Spleen (tissue), 11 donors: ENCODE data around the gene SUCO. TPM values are rescaled to one million over a fixed set of nuclear protein-coding genes. Genes with fewer than 3 reads are reported as not detected.

Experiments
- DNase-seq: peaks from one replicate; pipeline ENCODE4 v3.0.0-alpha.2; 2020
- H3K27ac ChIP-seq, 8 donors: fragments of 200-600 bp; sonication (generic) in 7 of 8; 1 replicate in 4 of 8; 2 replicates in 4 of 8; pipeline versions ENCODE4 v1.5.0 to v1.8.0; 2016 to 2021; ENCODE audit warnings: inconsistent platforms in 4 of 8, mild to moderate bottlenecking in 4 of 8, moderate library complexity in 1 of 8
- H3K27me3 ChIP-seq, 7 donors: fragments of 200-600 bp; sonication (generic) in 6 of 7; replicated peaks in 1 of 7; 1 replicate in 4 of 7; 2 replicates in 3 of 7; pipeline versions ENCODE4 v1.5.0 to v1.8.0; 2016 to 2021; ENCODE audit warnings: inconsistent platforms in 3 of 7, mild to moderate bottlenecking in 1 of 7
- H3K36me3 ChIP-seq, 6 donors: fragments of 200-600 bp; sonication (generic) in 5 of 6; 1 replicate in 4 of 6; 2 replicates in 2 of 6; pipeline versions ENCODE4 v1.5.0 to v1.8.0; 2016 to 2021; ENCODE audit warnings: inconsistent platforms in 2 of 6
- H3K4me1 ChIP-seq, 6 donors: fragments of 200-600 bp; sonication (generic) in 5 of 6; 1 replicate in 3 of 6; 2 replicates in 3 of 6; pipeline versions ENCODE4 v1.5.0 to v1.8.0; 2016 to 2021; ENCODE audit warnings: inconsistent platforms in 3 of 6
- H3K4me3 ChIP-seq, 8 donors: fragments of 200-600 bp; sonication (generic) in 7 of 8; 1 replicate in 4 of 8; 2 replicates in 4 of 8; pipeline versions ENCODE4 v1.5.0 to v1.8.0; 2016 to 2021; ENCODE audit warnings: inconsistent platforms in 4 of 8, mild to moderate bottlenecking in 4 of 8, moderate library complexity in 2 of 8
- H3K9me3 ChIP-seq, 8 donors: fragments of 200-600 bp; sonication (generic) in 7 of 8; 1 replicate in 4 of 8; 2 replicates in 4 of 8; pipeline versions ENCODE4 v1.5.0 to v1.8.0; 2016 to 2021; ENCODE audit warnings: inconsistent platforms in 4 of 8
- CTCF ChIP-seq, 11 experiments: fragments of 200-600 bp in 7 of 11; fragments of 450-650 bp in 4 of 11; sonication (generic) in 4 of 11; IDR thresholded peaks in 8 of 11; conservative IDR thresholded peaks in 3 of 11; 1 replicate in 7 of 11; 2 replicates in 4 of 11; pipeline versions ENCODE4 v1.4.0 to v1.8.0; 2016 to 2021; ENCODE audit warnings: antibody characterized with exemption in 11 of 11, inconsistent platforms in 4 of 11, mild to moderate bottlenecking in 1 of 11
- POLR2A ChIP-seq, 3 donors: fragments of 450-650 bp; IDR thresholded peaks; one replicate each; pipeline ENCODE4 v1.5.1; 2017; ENCODE audit warnings: antibody characterized with exemption in 3 of 3, mild to moderate bottlenecking in 1 of 3
- POLR2AphosphoS5 ChIP-seq, 3 donors: sonication (generic); formaldehyde crosslinking; IDR thresholded peaks; one replicate each; pipeline ENCODE4 v1.5.1; 2017; ENCODE audit warnings: antibody characterized with exemption in 3 of 3
- WGBS, 5 donors: extraction: QIAGEN DNeasy Blood & Tissue Kit in 3 of 5; methylation state at CpG; one replicate each; pipeline versions ENCODE4 v1.1.5 to v1.1.7; 2013 to 2018; 5-methylcytosine and 5-hydroxymethylcytosine counted together
- intact Hi-C: fragments of 100-400 bp; cut with DNase I; formaldehyde crosslinking; loops from one replicate; pipeline ENCODE4 v1.15.0; 2023; ENCODE audit warnings: low total_unique reads
- polyA plus RNA-seq, 3 donors: library from polyadenylated mRNA; stranded (reverse); fragments of 200-250 nt; gene quantifications; one replicate each; pipeline ENCODE4 v1.2.1, GENCODE V29; 2013
- total RNA-seq, 7 donors: library from RNA; depleted of rRNA in 3 of 7; stranded (reverse); fragments of >200 nt in 3 of 7; fragmentation: NEBNext Ultra II Directional in 4 of 7; extraction: Animal tissue kit (Norgen Biotek cat#: 25700) in 4 of 7; gene quantifications; one replicate each; pipeline versions ENCODE4 v1.1.0 to v1.2.1, GENCODE V29; 2016 to 2021
- donor health status: healthy with polysubstance abuse.
- donor health status: DM: no; HTN: no; CAD: no; lungs with moderate emphysema.
- donor health status: DM: no; HTN: no; CAD: no.
- donor health status: Bipolar disorder and iron deficiency.
- donor health status: healthy.
- donor health status: DM: no; HTN: no; CAD: no.
- donor health status: DM: yes; HTN: yes; CAD: no.

The SUCO gene
- total and polyA plus RNA-seq, 10 donors, result 7.9 to 59.5 (median 39.5) TPM

- TF ChIP-seq POLR2AphosphoS5 (IDR thresholded peaks at IDR 0.05) (no peak), CTCF (IDR thresholded peaks at IDR 0.05 in 8 of 11, conservative IDR thresholded peaks at IDR 0.05 in 3 of 11) (no peak), POLR2A (IDR thresholded peaks at IDR 0.05) (no peak)
- H3K4me3 ChIP-seq, result no peak overlapping the region
- intact Hi-C loops, result no loop called here
- peaks cover 0 to 93% (median 27%) of the 10 kb centered on the region in 6 donors for H3K36me3 ChIP-seq
- WGBS, 5 donors, result 88 to 93% (median 91%) methylated on average over 1 of the region's 1 CpG
- no peak overlapping the region for H3K27ac ChIP-seq
- no peak for DNase-seq
- H3K4me1 ChIP-seq, result no peaks in the 10 kb centered on the region
- no peaks in the 10 kb centered on the region for H3K9me3 ChIP-seq
- H3K27me3 ChIP-seq, result no peaks in the 10 kb centered on the region
These were observed 48.8 kb downstream of the SUCO start for GRCh38 chr1:172581779-172582178.

- WGBS, 5 donors, result 92 to 98% (median 95%) methylated on average over 3 of the region's 3 CpGs
- intact Hi-C loops, result no loop called here
These were observed 49.9 kb downstream of the SUCO start for GRCh38 chr1:172582889-172583288.

GRCh38 chr1:172585348-172585747, 52.4 kb downstream of the SUCO start:
- intact Hi-C loops, result no loop called here
- no peak for TF ChIP-seq POLR2AphosphoS5 (IDR thresholded peaks at IDR 0.05)
- TF ChIP-seq POLR2A (IDR thresholded peaks at IDR 0.05), result no peak
- TF ChIP-seq CTCF (IDR thresholded peaks at IDR 0.05 in 8 of 11, conservative IDR thresholded peaks at IDR 0.05 in 3 of 11), result no peak
- Histone ChIP-seq H3K4me3 (no peak overlapping the region), H3K27ac (no peak overlapping the region), H3K27me3 (no peaks in the 10 kb centered on the region), H3K4me1 (peaks cover 0 to 6% (median 0%) of the 10 kb centered on the region in 6 donors), H3K36me3 (peaks cover 0 to 88% (median 25%) of the 10 kb centered on the region in 6 donors), H3K9me3 (no peaks in the 10 kb centered on the region)
- DNase-seq, result no peak
- WGBS, 5 donors, result 63 to 70% (median 68%) methylated on average over 3 of the region's 3 CpGs

More at GRCh38 chr1:172582889-172583288, 49.9 kb downstream of the SUCO start:
- DNase-seq, result no peak
- Histone ChIP-seq H3K4me3 (no peak overlapping the region), H3K4me1 (no peaks in the 10 kb centered on the region), H3K27me3 (no peaks in the 10 kb centered on the region), H3K9me3 (no peaks in the 10 kb centered on the region), H3K27ac (no peak overlapping the region), H3K36me3 (peaks cover 0 to 88% (median 22%) of the 10 kb centered on the region in 6 donors)
- TF ChIP-seq CTCF (IDR thresholded peaks at IDR 0.05 in 8 of 11, conservative IDR thresholded peaks at IDR 0.05 in 3 of 11) (no peak), POLR2AphosphoS5 (IDR thresholded peaks at IDR 0.05) (no peak), POLR2A (IDR thresholded peaks at IDR 0.05) (no peak)

- DNase-seq, result no peak
- TF ChIP-seq POLR2AphosphoS5 (IDR thresholded peaks at IDR 0.05) (no peak), CTCF (IDR thresholded peaks at IDR 0.05 in 8 of 11, conservative IDR thresholded peaks at IDR 0.05 in 3 of 11) (no peak), POLR2A (IDR thresholded peaks at IDR 0.05) (no peak)
- no peak overlapping the region for H3K4me3 ChIP-seq
- H3K27ac ChIP-seq, result no peak overlapping the region
- intact Hi-C loops, result no loop called here
- peaks cover 0 to 6% (median 0%) of the 10 kb centered on the region in 6 donors for H3K4me1 ChIP-seq
- peaks cover 0 to 88% (median 30%) of the 10 kb centered on the region in 6 donors for H3K36me3 ChIP-seq
- no peaks in the 10 kb centered on the region for H3K27me3 ChIP-seq
- H3K9me3 ChIP-seq, result no peaks in the 10 kb centered on the region
These were observed 52.9 kb downstream of the SUCO start for GRCh38 chr1:172585861-172586260.
